Testis (tissue), 3 donors: Measurements from ENCODE around the gene OBSCN. TPM values are rescaled to one million over a fixed set of nuclear protein-coding genes. Genes with fewer than 3 reads are reported as not detected.

Experiments used
- DNase-seq: peaks from one replicate; pipeline ENCODE4 v3.0.0-alpha.2; 2019
- H3K27ac ChIP-seq, 2 donors: fragments of 200-600 bp; sonication (generic); one replicate each; pipeline ENCODE4 v1.5.1; 2019
- H3K27me3 ChIP-seq: fragments of 200-600 bp; sonication (generic); one replicate; pipeline ENCODE4 v1.5.1; 2019
- H3K36me3 ChIP-seq: fragments of 200-600 bp; sonication (generic); one replicate; pipeline ENCODE4 v1.5.1; 2017; ENCODE audit warnings: low read depth; ENCODE audit errors: missing control alignments
- H3K4me1 ChIP-seq: fragments of 200-600 bp; sonication (generic); one replicate; pipeline ENCODE4 v1.5.1; 2019
- H3K4me3 ChIP-seq, 2 donors: fragments of 200-600 bp; sonication (generic); one replicate each; pipeline ENCODE4 v1.5.1; 2017 to 2019
- H3K9me3 ChIP-seq: fragments of 200-600 bp; sonication (generic); one replicate; pipeline ENCODE4 v1.5.1; 2017
- POLR2A ChIP-seq: fragments of 450-650 bp; IDR thresholded peaks from one replicate; pipeline ENCODE4 v1.6.1; 2017; ENCODE audit warnings: antibody characterized with exemption, mild to moderate bottlenecking, moderate library complexity
- WGBS, 2 donors: methylation state at CpG; one replicate each; pipeline ENCODE4 v1.1.5; 2018; 5-methylcytosine and 5-hydroxymethylcytosine counted together
- intact Hi-C: fragments of 100-400 bp; cut with DNase I; formaldehyde crosslinking; loops from one replicate; pipeline ENCODE4 v1.15.1; 2023; ENCODE audit warnings: low total_unique reads
- polyA plus RNA-seq: library from polyadenylated mRNA; stranded (reverse); fragments of 350-450 nt; fragmentation: Illumina TruSeq; extraction: RNeasy Lipid Tissue Mini Kit (QIAGEN cat#74804); gene quantifications from one replicate; pipeline ENCODE4 v1.2.3, GENCODE V29; 2014; ENCODE audit warnings: low read depth, low replicate concordance; ENCODE audit not compliant: insufficient read depth
- total RNA-seq, 2 donors: library from RNA; depleted of rRNA; stranded (reverse); fragments of >200 nt; gene quantifications; one replicate each; pipeline ENCODE4 v1.2.3, GENCODE V29; 2016
- TF ChIP-seq, protein P1 (sequence below), 3 experiments: fragments of 450-650 bp in 2 of 3; fragments of 200-600 bp in 1 of 3; sonication (generic) in 1 of 3; IDR thresholded peaks; one replicate each; pipeline ENCODE4 v1.5.1; 2016 to 2019; ENCODE audit warnings: antibody characterized with exemption in 3 of 3, mild to moderate bottlenecking in 2 of 3, moderate library complexity in 1 of 3

The OBSCN gene
- total and polyA plus RNA-seq, 3 donors from 2014 or later = 8.3 to 30.0 (median 28.6) TPM

DNA sequence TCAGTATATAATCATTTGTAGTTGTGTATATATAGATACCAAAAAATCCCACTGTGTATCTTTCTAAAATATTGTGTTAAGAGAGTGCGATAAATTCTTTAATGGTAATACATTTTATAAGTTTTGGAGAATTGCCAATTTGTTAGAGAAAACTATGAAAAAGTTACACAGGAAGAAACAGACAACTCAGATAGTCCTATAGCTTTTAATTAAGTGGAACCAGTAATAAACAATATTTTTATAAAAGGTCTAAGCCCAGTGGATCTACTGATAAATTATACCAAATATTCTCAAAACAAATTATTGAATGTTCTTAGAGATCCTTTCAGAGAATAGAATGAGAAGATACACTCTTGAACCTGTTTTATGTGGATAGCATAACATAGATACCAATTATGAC lies 50.6 kb downstream of the OBSCN start:
- H3K36me3 ChIP-seq = no peaks in the 10 kb centered on the region
- 94 to 97% methylated on average over 1 of the region's 1 CpG for WGBS, 2 donors
- no peaks in the 10 kb centered on the region for H3K27me3 ChIP-seq
- H3K27ac ChIP-seq = no peak overlapping the region
- TF ChIP-seq, protein P1, sequence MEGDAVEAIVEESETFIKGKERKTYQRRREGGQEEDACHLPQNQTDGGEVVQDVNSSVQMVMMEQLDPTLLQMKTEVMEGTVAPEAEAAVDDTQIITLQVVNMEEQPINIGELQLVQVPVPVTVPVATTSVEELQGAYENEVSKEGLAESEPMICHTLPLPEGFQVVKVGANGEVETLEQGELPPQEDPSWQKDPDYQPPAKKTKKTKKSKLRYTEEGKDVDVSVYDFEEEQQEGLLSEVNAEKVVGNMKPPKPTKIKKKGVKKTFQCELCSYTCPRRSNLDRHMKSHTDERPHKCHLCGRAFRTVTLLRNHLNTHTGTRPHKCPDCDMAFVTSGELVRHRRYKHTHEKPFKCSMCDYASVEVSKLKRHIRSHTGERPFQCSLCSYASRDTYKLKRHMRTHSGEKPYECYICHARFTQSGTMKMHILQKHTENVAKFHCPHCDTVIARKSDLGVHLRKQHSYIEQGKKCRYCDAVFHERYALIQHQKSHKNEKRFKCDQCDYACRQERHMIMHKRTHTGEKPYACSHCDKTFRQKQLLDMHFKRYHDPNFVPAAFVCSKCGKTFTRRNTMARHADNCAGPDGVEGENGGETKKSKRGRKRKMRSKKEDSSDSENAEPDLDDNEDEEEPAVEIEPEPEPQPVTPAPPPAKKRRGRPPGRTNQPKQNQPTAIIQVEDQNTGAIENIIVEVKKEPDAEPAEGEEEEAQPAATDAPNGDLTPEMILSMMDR (IDR thresholded peaks at IDR 0.05) = no peak
- TF ChIP-seq POLR2A = no peak
- no peak for DNase-seq
- no peaks in the 10 kb centered on the region for H3K4me1 ChIP-seq
- no peaks in the 10 kb centered on the region for H3K9me3 ChIP-seq
- no peak overlapping the region for H3K4me3 ChIP-seq
- intact Hi-C loops = no loop called here

DNA sequence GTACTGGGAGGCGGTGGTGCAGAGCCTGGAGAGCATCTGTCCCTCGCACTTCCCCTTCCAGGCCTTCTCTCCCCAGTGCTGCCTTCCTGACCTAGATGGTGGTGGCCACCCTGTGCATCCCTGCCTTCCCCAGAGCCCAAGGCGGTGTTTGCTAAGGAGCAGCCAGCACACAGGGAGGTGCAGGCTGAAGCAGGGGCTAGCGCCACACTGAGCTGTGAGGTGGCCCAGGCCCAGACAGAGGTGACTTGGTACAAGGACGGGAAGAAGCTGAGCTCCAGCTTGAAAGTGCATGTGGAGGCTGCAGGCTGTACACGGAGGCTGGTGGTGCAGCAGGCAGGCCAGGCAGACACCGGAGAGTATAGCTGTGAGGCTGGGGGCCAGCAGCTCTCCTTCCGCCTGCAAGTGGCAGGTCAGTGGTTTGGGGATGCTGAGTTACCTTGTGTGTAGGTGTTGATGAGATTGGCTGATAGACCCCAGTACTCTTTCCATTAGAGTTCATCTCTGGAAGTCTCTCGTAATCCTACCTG lies 51.6 kb downstream of the OBSCN start:
- no peak overlapping the region for H3K27ac ChIP-seq
- intact Hi-C loops = no loop called here
- H3K4me3 ChIP-seq = no peak overlapping the region
- no peaks in the 10 kb centered on the region for H3K4me1 ChIP-seq
- H3K27me3 ChIP-seq = no peaks in the 10 kb centered on the region
- DNase-seq = no peak
- TF ChIP-seq POLR2A = no peak
- TF ChIP-seq, protein P1 (IDR thresholded peaks at IDR 0.05) = no peak
- H3K9me3 ChIP-seq = no peaks in the 10 kb centered on the region
- WGBS, 2 donors = 93 to 94% methylated on average over 5 to 9 of the region's 9 CpGs
- no peaks in the 10 kb centered on the region for H3K36me3 ChIP-seq

DNA sequence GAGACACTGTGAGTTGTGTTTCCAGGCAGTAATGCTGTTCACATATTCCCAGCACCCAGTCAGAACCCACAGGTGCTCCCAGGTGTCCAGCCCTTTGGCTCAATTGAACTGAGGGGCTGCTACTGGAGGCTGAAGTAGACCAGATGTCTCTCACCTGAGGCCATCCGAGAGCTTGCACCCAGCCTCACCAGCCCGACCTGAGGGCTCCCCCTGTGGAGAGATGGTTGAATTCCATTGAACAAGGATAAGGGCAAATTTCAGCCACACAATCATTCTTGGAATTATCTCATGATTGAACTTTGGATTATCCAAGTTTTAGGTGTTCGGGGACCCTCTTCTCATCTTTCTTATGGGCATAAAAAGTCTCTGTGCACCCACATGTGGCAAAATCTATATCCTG lies 52.1 kb downstream of the OBSCN start:
- no peak for DNase-seq
- Histone ChIP-seq H3K4me1 (no peaks in the 10 kb centered on the region), H3K27me3 (no peaks in the 10 kb centered on the region), H3K36me3 (no peaks in the 10 kb centered on the region), H3K9me3 (no peaks in the 10 kb centered on the region), H3K27ac (no peak overlapping the region), H3K4me3 (no peak overlapping the region)
- intact Hi-C loops = no loop called here
- 77 to 83% methylated on average over 3 of the region's 3 CpGs for WGBS, 2 donors
- TF ChIP-seq, protein P1 (IDR thresholded peaks at IDR 0.05) = no peak
- TF ChIP-seq POLR2A = no peak

DNA sequence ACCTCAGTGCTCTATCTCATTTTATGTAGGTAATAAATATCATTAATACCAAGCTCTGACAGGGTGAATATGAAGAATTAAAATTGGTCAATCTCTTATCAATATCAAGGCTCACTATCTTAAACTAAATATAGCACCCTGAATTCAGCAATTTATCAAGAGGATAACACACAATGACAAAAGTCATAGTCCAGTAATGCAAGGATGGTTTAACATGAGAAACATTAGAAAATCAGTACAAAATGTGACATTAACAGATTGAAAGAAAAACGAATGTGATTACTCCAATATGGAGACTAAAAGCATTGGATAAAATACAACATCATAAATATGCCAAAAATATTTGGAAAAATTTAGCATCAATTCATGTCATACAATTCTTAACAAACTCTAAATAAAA lies 53.9 kb downstream of the OBSCN start:
- Histone ChIP-seq H3K27ac (no peak overlapping the region), H3K27me3 (no peaks in the 10 kb centered on the region), H3K36me3 (no peaks in the 10 kb centered on the region), H3K9me3 (no peaks in the 10 kb centered on the region), H3K4me1 (no peaks in the 10 kb centered on the region), H3K4me3 (no peak overlapping the region)
- intact Hi-C loops = no loop called here
- no peak for DNase-seq
- TF ChIP-seq, protein P1 (IDR thresholded peaks at IDR 0.05) = no peak
- no peak for TF ChIP-seq POLR2A
- WGBS, 2 donors = 75 to 85% methylated on average over 1 of the region's 1 CpG

- Histone ChIP-seq H3K27ac (no peak overlapping the region), H3K27me3 (no peaks in the 10 kb centered on the region), H3K4me3 (no peak overlapping the region), H3K4me1 (no peaks in the 10 kb centered on the region), H3K9me3 (no peaks in the 10 kb centered on the region), H3K36me3 (no peaks in the 10 kb centered on the region)
- WGBS, 2 donors = 96 to 100% methylated on average over 1 of the region's 1 CpG
- DNase-seq = no peak
- TF ChIP-seq, protein P1 (IDR thresholded peaks at IDR 0.05) = no peak
- no peak for TF ChIP-seq POLR2A
- intact Hi-C loops = no loop called here
Measured at GRCh38 chr1:228262475-228262874, 54.6 kb downstream of the OBSCN start.
